Gastrocnemius medialis (tissue), 4 donors: Measurements from ENCODE around the gene SEMA3C.

Experiments
- CTCF ChIP-seq, 5 experiments: fragments of 450-650 bp in 3 of 5; fragments of 200-600 bp in 2 of 5; sonication (generic) in 2 of 5; IDR thresholded peaks in 4 of 5; conservative IDR thresholded peaks in 1 of 5; 1 replicate in 4 of 5; 2 replicates in 1 of 5; pipeline ENCODE4 v1.5.1; 2016 to 2019; ENCODE audit warnings: antibody characterized with exemption in 5 of 5, mild to moderate bottlenecking in 3 of 5, moderate library complexity in 3 of 5
- POLR2A ChIP-seq, 2 donors: fragments of 450-650 bp; IDR thresholded peaks; one replicate each; pipeline ENCODE4 v1.6.1; 2017; ENCODE audit warnings: antibody characterized with exemption in 2 of 2, mild to moderate bottlenecking in 2 of 2, moderate library complexity in 2 of 2

- TF ChIP-seq CTCF (IDR thresholded peaks at IDR 0.05 in 4 of 5, conservative IDR thresholded peaks at IDR 0.05 in 1 of 5) (no peak), POLR2A (IDR thresholded peaks at IDR 0.05) (no peak)
These were observed 102.0 kb downstream of the SEMA3C start for GRCh38 chr7:80816806-80817205.
